ENCODE results near the gene ABTB2. TPM values are rescaled to one million over a fixed set of nuclear protein-coding genes. Genes with fewer than 3 reads are reported as not detected.

The ABTB2 gene
- total and polyA plus RNA-seq, 9 of the 15 experiments (the other 6 are each of a cell fraction or from before 2014, with no cell fraction given) = 0.03 to 0.18 (median 0.12) TPM; not detected in 2

DNA sequence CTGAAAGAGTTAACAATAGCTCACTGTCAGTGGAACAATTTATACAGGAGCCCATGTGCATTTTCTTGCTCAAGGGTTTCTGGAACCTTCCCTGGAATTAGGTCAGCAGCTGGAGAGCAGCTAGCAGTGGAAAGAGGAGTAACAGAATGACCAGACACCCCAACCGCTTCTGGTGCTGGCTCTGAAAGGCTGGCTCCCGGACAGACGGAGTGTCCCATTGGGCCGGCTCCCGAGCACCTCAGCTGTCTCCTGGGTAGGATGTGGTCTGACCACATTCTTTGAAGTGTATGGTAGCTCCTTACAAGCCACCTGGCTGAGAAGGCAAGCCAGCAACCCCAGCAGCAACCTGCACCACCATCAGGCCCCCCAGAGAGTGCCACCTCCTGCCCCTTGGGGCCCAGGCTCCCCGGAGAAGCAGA lies 44.7 kb downstream of the ABTB2 start (continued):
- TF ChIP-seq, protein P1, sequence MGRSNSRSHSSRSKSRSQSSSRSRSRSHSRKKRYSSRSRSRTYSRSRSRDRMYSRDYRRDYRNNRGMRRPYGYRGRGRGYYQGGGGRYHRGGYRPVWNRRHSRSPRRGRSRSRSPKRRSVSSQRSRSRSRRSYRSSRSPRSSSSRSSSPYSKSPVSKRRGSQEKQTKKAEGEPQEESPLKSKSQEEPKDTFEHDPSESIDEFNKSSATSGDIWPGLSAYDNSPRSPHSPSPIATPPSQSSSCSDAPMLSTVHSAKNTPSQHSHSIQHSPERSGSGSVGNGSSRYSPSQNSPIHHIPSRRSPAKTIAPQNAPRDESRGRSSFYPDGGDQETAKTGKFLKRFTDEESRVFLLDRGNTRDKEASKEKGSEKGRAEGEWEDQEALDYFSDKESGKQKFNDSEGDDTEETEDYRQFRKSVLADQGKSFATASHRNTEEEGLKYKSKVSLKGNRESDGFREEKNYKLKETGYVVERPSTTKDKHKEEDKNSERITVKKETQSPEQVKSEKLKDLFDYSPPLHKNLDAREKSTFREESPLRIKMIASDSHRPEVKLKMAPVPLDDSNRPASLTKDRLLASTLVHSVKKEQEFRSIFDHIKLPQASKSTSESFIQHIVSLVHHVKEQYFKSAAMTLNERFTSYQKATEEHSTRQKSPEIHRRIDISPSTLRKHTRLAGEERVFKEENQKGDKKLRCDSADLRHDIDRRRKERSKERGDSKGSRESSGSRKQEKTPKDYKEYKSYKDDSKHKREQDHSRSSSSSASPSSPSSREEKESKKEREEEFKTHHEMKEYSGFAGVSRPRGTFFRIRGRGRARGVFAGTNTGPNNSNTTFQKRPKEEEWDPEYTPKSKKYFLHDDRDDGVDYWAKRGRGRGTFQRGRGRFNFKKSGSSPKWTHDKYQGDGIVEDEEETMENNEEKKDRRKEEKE (IDR thresholded peaks at IDR 0.05; ENCODE audit: borderline replicate concordance in 1 of 2, control insufficient read depth in 1 of 2, low read depth in 2 of 2, low read length in 1 of 2) = no peak
- TF ChIP-seq THRAP3 (IDR thresholded peaks at IDR 0.05; ENCODE audit: borderline replicate concordance) = no peak
- TF ChIP-seq, protein P2, sequence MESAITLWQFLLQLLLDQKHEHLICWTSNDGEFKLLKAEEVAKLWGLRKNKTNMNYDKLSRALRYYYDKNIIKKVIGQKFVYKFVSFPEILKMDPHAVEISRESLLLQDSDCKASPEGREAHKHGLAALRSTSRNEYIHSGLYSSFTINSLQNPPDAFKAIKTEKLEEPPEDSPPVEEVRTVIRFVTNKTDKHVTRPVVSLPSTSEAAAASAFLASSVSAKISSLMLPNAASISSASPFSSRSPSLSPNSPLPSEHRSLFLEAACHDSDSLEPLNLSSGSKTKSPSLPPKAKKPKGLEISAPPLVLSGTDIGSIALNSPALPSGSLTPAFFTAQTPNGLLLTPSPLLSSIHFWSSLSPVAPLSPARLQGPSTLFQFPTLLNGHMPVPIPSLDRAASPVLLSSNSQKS (CRISPR knock-in tag; IDR thresholded peaks at IDR 0.05) = no peak
- TF ChIP-seq, protein P3, sequence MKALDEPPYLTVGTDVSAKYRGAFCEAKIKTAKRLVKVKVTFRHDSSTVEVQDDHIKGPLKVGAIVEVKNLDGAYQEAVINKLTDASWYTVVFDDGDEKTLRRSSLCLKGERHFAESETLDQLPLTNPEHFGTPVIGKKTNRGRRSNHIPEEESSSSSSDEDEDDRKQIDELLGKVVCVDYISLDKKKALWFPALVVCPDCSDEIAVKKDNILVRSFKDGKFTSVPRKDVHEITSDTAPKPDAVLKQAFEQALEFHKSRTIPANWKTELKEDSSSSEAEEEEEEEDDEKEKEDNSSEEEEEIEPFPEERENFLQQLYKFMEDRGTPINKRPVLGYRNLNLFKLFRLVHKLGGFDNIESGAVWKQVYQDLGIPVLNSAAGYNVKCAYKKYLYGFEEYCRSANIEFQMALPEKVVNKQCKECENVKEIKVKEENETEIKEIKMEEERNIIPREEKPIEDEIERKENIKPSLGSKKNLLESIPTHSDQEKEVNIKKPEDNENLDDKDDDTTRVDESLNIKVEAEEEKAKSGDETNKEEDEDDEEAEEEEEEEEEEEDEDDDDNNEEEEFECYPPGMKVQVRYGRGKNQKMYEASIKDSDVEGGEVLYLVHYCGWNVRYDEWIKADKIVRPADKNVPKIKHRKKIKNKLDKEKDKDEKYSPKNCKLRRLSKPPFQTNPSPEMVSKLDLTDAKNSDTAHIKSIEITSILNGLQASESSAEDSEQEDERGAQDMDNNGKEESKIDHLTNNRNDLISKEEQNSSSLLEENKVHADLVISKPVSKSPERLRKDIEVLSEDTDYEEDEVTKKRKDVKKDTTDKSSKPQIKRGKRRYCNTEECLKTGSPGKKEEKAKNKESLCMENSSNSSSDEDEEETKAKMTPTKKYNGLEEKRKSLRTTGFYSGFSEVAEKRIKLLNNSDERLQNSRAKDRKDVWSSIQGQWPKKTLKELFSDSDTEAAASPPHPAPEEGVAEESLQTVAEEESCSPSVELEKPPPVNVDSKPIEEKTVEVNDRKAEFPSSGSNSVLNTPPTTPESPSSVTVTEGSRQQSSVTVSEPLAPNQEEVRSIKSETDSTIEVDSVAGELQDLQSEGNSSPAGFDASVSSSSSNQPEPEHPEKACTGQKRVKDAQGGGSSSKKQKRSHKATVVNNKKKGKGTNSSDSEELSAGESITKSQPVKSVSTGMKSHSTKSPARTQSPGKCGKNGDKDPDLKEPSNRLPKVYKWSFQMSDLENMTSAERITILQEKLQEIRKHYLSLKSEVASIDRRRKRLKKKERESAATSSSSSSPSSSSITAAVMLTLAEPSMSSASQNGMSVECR (CRISPR knock-in tag; IDR thresholded peaks at IDR 0.05) = no peak
- no peak for TF ChIP-seq POLR2AphosphoS2 (IDR thresholded peaks at IDR 0.05; ENCODE audit: low read length)
- TF ChIP-seq MECOM (CRISPR knock-in tag; IDR thresholded peaks at IDR 0.05) = no peak

Data from K562 (cell line).